ENCODE measurements around the gene SELENBP1. TPM values are rescaled to one million over a fixed set of nuclear protein-coding genes. Genes with fewer than 3 reads are reported as not detected.

SELENBP1 gene
- total and polyA plus RNA-seq, 9 donors = 29.6 to 117 (median 65.7) TPM

- 69 to 72% (median 70%) methylated on average over 15 of the region's 15 CpGs for WGBS, 3 donors
- H3K4me3 ChIP-seq = no peak overlapping the region
- intact Hi-C loops (cut with DNase I) = no loop called here
- TF ChIP-seq POLR2A (IDR thresholded peaks at IDR 0.05) (no peak), EP300 (IDR thresholded peaks at IDR 0.05) (no peak), CTCF (IDR thresholded peaks at IDR 0.05) (no peak)
- no peaks in the 10 kb centered on the region for H3K27me3 ChIP-seq
- H3K36me3 ChIP-seq = no peaks in the 10 kb centered on the region
- DNase-seq = no peak
- H3K9me3 ChIP-seq = no peaks in the 10 kb centered on the region
- peaks cover 38% of the 10 kb centered on the region for H3K4me1 ChIP-seq (ENCODE audit: insufficient read depth)
- H3K27ac ChIP-seq = peak overlapping the region in 1 of 2 donors; percentile 77
Observed at GRCh38 chr1:151369621-151370048, 2.9 kb downstream of the SELENBP1 start.

- Histone ChIP-seq H3K4me3 (no peak overlapping the region), H3K9me3 (no peaks in the 10 kb centered on the region), H3K27me3 (no peaks in the 10 kb centered on the region), H3K27ac (peak overlapping the region in 1 of 2 donors; percentile 77), H3K36me3 (no peaks in the 10 kb centered on the region), H3K4me1 (ENCODE audit: insufficient read depth) (peaks cover 38% of the 10 kb centered on the region)
- 90 to 95% (median 93%) methylated on average over 7 of the region's 7 CpGs for WGBS, 3 donors
- DNase-seq = peak in 2 of 5 donors; percentile 34 to 42
- intact Hi-C loops (cut with DNase I) = no loop called here
- TF ChIP-seq POLR2A (IDR thresholded peaks at IDR 0.05) = no peak
- TF ChIP-seq EP300 (IDR thresholded peaks at IDR 0.05) = no peak
- no peak for TF ChIP-seq CTCF (IDR thresholded peaks at IDR 0.05)
Observed at GRCh38 chr1:151369302-151369610, 3.2 kb downstream of the SELENBP1 start.

- H3K27me3 ChIP-seq = no peaks in the 10 kb centered on the region
- TF ChIP-seq EP300 (IDR thresholded peaks at IDR 0.05) (no peak), CTCF (IDR thresholded peaks at IDR 0.05) (no peak), POLR2A (IDR thresholded peaks at IDR 0.05) (no peak)
- WGBS, 3 donors = 77 to 83% (median 78%) methylated on average over 14 to 20 of the region's 20 CpGs
- intact Hi-C loops (cut with DNase I) = no loop called here
- H3K4me1 ChIP-seq (ENCODE audit: insufficient read depth) = peaks cover 38% of the 10 kb centered on the region
- no peak overlapping the region for H3K4me3 ChIP-seq
- peak in 2 of 5 donors; percentile 30 to 42 for DNase-seq
- no peaks in the 10 kb centered on the region for H3K9me3 ChIP-seq
- H3K36me3 ChIP-seq = no peaks in the 10 kb centered on the region
- peak overlapping the region; percentile 4 to 77 for H3K27ac ChIP-seq
Observed at GRCh38 chr1:151368393-151369301, 3.9 kb downstream of the SELENBP1 start.

GRCh38 chr1:151367658-151368392, 4.7 kb downstream of the SELENBP1 start:
- DNase-seq = peak; percentile 69 to 80 (median 73)
- peaks cover 34% of the 10 kb centered on the region for H3K4me1 ChIP-seq (ENCODE audit: insufficient read depth)
- no peaks in the 10 kb centered on the region for H3K27me3 ChIP-seq
- no peaks in the 10 kb centered on the region for H3K9me3 ChIP-seq
- peak overlapping the region in 1 of 2 donors; percentile 77 for H3K27ac ChIP-seq
- 10 to 22% (median 13%) methylated on average over 8 of the region's 8 CpGs for WGBS, 3 donors
- no peak overlapping the region for H3K4me3 ChIP-seq
- intact Hi-C loops (cut with DNase I) = no loop called here
- H3K36me3 ChIP-seq = no peaks in the 10 kb centered on the region
- TF ChIP-seq CTCF (IDR thresholded peaks at IDR 0.05) (no peak), POLR2A (IDR thresholded peaks at IDR 0.05) (no peak), EP300 (IDR thresholded peaks at IDR 0.05) (no peak)

Measured in ovary (tissue), 9 donors.